HL-60 (cell line): ENCODE measurements around the gene CIRBP.
A peak's percentile ranks its signal among the peaks of the same experiment; 100 is the strongest.

ENCODE experiments used
- DNase-seq, 2 experiments: peaks; one replicate each; pipeline ENCODE4 v3.0.0-alpha.2; 2010 to 2020; ENCODE audit warnings: low read depth in 1 of 2, low spot score in 1 of 2
- H3K27ac ChIP-seq: fragments of 250-450 bp; sonication (Bioruptor Pico); replicated peaks from 2 replicates; pipeline ENCODE4 v1.5.1; 2020; ENCODE audit warnings: mild to moderate bottlenecking, moderate library complexity
- H3K27me3 ChIP-seq: fragments of 250-450 bp; sonication (Bioruptor Pico); 2 replicates; pipeline ENCODE4 v1.5.1; 2021; ENCODE audit warnings: mild to moderate bottlenecking, moderate library complexity; ENCODE audit not compliant: insufficient read depth, poor library complexity, severe bottlenecking
- H3K4me3 ChIP-seq: replicated peaks from 2 replicates; pipeline ENCODE4 v1.5.1; 2011; ENCODE audit warnings: mild to moderate bottlenecking, control low read depth, low read length; ENCODE audit not compliant: insufficient read depth
- GABPA ChIP-seq: IDR thresholded peaks from 2 replicates; pipeline ENCODE4 v1.6.1; 2012; ENCODE audit warnings: low read depth
- POLR2AphosphoS5 ChIP-seq: IDR thresholded peaks from 2 replicates; pipeline ENCODE4 v1.6.1; 2012; ENCODE audit warnings: low read depth
- SPI1 ChIP-seq: IDR thresholded peaks from 2 replicates; pipeline ENCODE4 v1.6.1; 2012; ENCODE audit warnings: low read depth, mild to moderate bottlenecking, borderline replicate concordance
- TF ChIP-seq, protein P1 (sequence below): IDR thresholded peaks from one replicate; pipeline ENCODE4 v1.5.1; 2011; ENCODE audit warnings: low read length, control low read depth, inconsistent platforms; ENCODE audit not compliant: insufficient read depth
- TF ChIP-seq, protein P2 (sequence below): IDR thresholded peaks from 2 replicates; pipeline ENCODE4 v1.6.1; 2012; ENCODE audit warnings: low read depth; ENCODE audit not compliant: insufficient replicate concordance

CIRBP gene

GRCh38 chr19:1280636-1281568, 11.8 kb downstream of the CIRBP start:
- H3K4me3 ChIP-seq = no peak overlapping the region
- 0 out of 2 replicates have a peak, but pooled peaks have one; percentile 21 for TF ChIP-seq POLR2AphosphoS5
- TF ChIP-seq, protein P1, sequence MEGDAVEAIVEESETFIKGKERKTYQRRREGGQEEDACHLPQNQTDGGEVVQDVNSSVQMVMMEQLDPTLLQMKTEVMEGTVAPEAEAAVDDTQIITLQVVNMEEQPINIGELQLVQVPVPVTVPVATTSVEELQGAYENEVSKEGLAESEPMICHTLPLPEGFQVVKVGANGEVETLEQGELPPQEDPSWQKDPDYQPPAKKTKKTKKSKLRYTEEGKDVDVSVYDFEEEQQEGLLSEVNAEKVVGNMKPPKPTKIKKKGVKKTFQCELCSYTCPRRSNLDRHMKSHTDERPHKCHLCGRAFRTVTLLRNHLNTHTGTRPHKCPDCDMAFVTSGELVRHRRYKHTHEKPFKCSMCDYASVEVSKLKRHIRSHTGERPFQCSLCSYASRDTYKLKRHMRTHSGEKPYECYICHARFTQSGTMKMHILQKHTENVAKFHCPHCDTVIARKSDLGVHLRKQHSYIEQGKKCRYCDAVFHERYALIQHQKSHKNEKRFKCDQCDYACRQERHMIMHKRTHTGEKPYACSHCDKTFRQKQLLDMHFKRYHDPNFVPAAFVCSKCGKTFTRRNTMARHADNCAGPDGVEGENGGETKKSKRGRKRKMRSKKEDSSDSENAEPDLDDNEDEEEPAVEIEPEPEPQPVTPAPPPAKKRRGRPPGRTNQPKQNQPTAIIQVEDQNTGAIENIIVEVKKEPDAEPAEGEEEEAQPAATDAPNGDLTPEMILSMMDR = no peak
- no peak for TF ChIP-seq GABPA
- DNase-seq = no peak
- H3K27ac ChIP-seq = no peak overlapping the region
- peaks cover 16% of the 10 kb centered on the region for H3K27me3 ChIP-seq

DNA sequence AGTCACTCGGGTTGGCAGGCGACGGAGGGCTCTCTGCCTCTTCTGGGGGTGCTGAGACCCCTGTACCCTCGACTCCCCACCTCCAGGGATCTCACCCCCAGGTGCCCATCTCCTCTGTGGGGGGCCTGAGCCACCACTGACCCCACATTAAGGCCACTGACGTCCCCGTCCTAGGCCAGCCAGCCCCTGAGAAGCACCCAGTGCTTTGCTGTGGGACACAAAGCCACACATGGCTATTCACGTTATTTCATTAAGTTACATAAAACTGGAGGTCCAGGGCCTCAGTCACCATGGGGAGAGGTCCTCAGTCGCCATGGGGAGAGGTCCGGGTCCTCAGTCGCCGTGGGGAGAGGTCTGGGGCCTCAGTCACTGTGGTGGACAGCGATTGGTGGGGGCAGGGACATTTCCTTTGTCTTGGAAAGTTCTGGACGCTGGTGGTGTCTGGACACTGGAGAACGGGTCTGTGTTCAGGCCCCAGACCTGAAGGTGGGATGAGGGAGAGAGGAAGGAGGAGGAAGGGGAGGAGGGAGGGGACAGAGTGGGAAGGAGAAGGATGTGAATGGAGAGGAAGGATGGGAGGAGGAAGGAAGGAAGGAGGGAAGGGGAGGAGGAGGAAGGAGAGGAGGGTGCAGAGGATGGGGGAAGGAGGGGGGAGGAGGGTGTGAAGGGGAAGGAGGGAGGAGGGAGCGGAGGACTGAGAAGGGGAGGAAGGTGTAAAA, 12.6 kb downstream of the CIRBP start:
- TF ChIP-seq POLR2AphosphoS5 (no peak), GABPA (no peak), SPI1 (no peak)
- TF ChIP-seq, protein P1 = no peak
- TF ChIP-seq, protein P2, sequence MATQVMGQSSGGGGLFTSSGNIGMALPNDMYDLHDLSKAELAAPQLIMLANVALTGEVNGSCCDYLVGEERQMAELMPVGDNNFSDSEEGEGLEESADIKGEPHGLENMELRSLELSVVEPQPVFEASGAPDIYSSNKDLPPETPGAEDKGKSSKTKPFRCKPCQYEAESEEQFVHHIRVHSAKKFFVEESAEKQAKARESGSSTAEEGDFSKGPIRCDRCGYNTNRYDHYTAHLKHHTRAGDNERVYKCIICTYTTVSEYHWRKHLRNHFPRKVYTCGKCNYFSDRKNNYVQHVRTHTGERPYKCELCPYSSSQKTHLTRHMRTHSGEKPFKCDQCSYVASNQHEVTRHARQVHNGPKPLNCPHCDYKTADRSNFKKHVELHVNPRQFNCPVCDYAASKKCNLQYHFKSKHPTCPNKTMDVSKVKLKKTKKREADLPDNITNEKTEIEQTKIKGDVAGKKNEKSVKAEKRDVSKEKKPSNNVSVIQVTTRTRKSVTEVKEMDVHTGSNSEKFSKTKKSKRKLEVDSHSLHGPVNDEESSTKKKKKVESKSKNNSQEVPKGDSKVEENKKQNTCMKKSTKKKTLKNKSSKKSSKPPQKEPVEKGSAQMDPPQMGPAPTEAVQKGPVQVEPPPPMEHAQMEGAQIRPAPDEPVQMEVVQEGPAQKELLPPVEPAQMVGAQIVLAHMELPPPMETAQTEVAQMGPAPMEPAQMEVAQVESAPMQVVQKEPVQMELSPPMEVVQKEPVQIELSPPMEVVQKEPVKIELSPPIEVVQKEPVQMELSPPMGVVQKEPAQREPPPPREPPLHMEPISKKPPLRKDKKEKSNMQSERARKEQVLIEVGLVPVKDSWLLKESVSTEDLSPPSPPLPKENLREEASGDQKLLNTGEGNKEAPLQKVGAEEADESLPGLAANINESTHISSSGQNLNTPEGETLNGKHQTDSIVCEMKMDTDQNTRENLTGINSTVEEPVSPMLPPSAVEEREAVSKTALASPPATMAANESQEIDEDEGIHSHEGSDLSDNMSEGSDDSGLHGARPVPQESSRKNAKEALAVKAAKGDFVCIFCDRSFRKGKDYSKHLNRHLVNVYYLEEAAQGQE = no peak
- no peak overlapping the region for H3K27ac ChIP-seq
- no peak overlapping the region for H3K4me3 ChIP-seq
- H3K27me3 ChIP-seq = peaks cover 21% of the 10 kb centered on the region
- DNase-seq = peak in 1 of 2 experiments; percentile 70

- H3K27me3 ChIP-seq = peaks cover 31% of the 10 kb centered on the region
- H3K4me3 ChIP-seq = no peak overlapping the region
- no peak for DNase-seq
- TF ChIP-seq, protein P2 = no peak
- no peak for TF ChIP-seq SPI1
- no peak for TF ChIP-seq POLR2AphosphoS5
- TF ChIP-seq, protein P1 = no peak
- TF ChIP-seq GABPA = no peak
- H3K27ac ChIP-seq = no peak overlapping the region
Measured at GRCh38 chr19:1282588-1283206, 13.6 kb downstream of the CIRBP start.
